A204.1 (cell line): ENCODE measurements around the gene WNT11.

Experiments
- FAIRE-seq: peaks from 2 replicates; lab custom pipeline; 2012; peaks lifted over from hg19 to GRCh38; lab: Jason Lieb, UNC

WNT11 gene

GRCh38 chr11:76218449-76219178 lies 12.3 kb upstream of the WNT11 start:
- no peak for FAIRE-seq

- FAIRE-seq, result no peak
Measured at GRCh38 chr11:76217653-76218160, 11.4 kb upstream of the WNT11 start.

- no peak for FAIRE-seq
Measured at GRCh38 chr11:76216536-76217325, 10.4 kb upstream of the WNT11 start.

DNA sequence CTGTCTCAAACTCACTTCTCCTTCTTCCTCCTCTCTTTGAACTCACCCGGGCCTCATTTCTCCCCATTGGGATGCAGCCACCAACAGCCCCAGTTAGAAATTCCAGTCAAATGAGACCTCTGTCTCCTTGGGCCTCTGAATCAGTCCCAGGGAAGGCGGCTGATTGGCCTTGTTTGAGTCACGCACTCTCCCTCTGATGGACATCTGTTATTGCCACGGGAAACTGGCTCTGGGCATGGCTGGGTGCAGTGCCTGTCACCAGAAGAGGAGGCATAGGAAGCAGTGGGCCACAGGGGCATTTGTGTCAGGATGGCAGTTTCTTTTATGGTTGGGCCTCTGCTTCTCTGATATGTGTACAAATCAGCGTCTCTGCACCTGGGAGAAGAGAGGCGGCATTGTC lies 9.6 kb upstream of the WNT11 start:
- no peak for FAIRE-seq

DNA sequence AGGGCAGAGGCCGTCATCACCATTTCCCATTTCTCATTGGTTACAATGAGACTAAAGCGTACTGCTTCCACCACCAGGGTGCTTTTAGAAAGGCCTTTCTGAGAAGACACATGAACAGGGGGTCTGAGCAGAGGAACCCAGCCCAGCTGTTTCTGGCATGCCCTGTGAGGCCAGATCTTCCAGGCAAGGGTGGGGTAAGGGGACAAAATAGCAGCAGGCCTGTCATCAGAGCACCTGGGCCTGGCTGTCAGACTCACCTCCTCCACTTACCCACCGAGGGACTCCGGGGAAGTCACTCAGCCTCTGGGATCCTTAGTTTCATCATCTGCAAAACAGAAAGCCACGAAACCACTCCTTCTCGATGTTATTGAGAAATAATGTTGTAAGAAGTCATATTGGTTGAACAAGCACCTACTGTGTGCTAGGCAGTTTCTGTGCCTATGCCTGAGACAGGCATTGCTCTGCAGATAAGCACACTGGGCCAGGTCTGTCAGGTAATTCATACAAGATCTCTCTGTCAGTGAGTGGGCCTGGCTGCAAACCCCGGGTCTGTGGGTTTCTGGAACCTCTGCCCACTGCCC lies 8.8 kb upstream of the WNT11 start:
- no peak for FAIRE-seq

DNA sequence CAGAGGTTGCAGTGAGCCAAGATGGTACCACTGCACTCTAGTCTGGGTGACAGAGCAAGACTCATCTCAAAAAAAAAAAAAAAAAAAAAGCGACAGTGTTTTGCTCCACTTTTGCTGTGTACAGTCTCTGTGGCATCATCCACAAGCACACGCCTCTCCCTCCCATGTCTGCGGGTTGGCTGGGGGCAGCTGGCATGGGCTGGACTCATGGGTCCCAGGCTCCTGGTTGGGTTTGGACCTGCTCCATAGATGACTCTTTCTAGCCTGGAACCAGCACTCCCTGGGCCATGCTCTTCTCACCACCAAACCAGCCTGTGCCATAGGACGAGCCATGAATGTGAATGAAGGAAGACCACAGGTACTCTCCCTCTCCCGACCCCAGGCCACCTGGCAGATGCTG lies 7.9 kb upstream of the WNT11 start:
- FAIRE-seq, result no peak

DNA sequence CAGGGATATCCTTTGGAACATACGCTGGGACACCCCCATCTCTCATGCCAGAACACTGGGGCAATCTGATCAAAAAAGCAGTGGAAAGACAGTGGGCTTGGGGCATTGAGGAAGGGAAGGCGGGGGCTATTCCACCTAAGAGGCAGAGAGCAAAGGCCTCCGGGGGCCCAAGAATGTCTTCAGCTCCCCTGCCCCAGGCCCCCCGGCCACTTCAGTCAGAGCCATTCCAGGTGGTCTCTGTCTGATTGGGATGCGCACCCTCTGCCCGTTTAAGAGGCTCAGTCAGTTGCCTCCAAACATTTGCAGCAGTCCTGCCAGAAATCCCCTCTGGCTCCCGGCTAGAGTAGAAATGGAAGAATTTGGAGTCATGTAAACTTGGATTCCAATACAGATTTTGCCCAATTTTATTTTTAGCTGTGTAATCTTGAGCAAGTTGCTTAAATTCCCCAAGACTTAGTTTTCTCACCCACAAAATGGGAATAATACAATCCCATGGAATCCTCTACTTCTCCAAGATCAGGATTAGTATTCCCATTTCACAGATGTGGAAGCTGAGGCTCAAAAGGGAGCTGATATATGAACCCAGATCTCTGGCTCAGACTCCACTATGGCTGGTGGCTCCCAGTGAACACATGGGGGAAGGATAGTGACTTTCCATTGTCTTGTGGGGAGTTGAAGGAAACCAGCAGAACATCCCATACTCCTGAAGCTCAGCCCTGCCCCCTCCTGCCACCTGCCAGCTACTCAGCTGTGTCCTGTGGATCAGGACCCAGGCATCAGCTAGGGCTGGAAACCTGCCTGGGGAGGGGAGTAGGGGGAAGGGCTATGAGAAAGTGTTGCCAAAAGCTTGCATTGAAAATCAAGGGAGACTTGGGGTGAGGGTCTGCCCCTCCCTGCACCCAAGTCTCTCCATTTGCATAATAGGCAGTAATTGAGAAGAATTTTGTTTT lies 6.1 kb upstream of the WNT11 start:
- FAIRE-seq, result no peak

GRCh38 chr11:76210931-76211851 lies 4.9 kb upstream of the WNT11 start:
- FAIRE-seq, result no peak

- FAIRE-seq, result no peak
Measured at GRCh38 chr11:76209973-76210930, 4.0 kb upstream of the WNT11 start.

DNA sequence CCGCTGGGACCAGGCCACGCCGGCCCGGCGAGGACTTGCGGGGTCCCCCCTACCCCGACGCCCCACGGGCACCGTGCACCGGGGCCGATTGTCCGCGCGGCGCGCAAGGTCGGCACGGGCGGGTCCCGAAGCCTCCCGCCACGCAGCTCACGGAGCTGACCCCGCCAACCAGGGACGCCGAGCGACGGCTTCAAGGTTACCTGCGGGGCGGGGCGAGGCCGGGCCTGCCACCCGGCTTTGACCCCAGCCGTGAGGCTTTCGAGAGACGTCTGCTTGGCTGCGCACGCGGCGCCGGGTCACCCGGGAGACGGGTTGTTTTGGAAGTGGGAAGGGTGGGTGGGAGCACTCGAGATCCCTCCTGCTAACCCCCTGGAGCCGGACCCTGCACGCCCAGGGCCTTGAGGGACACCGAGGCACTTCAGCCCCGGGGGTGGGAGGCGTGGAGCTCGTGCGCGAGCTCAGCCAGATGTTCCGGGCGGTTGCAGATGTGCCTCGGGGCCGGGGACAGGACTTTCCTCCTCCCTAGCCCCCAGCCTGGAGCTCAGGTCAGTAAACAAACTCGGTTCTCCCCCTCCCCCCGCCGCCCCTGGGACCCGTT lies 3.2 kb upstream of the WNT11 start:
- FAIRE-seq, result no peak

DNA sequence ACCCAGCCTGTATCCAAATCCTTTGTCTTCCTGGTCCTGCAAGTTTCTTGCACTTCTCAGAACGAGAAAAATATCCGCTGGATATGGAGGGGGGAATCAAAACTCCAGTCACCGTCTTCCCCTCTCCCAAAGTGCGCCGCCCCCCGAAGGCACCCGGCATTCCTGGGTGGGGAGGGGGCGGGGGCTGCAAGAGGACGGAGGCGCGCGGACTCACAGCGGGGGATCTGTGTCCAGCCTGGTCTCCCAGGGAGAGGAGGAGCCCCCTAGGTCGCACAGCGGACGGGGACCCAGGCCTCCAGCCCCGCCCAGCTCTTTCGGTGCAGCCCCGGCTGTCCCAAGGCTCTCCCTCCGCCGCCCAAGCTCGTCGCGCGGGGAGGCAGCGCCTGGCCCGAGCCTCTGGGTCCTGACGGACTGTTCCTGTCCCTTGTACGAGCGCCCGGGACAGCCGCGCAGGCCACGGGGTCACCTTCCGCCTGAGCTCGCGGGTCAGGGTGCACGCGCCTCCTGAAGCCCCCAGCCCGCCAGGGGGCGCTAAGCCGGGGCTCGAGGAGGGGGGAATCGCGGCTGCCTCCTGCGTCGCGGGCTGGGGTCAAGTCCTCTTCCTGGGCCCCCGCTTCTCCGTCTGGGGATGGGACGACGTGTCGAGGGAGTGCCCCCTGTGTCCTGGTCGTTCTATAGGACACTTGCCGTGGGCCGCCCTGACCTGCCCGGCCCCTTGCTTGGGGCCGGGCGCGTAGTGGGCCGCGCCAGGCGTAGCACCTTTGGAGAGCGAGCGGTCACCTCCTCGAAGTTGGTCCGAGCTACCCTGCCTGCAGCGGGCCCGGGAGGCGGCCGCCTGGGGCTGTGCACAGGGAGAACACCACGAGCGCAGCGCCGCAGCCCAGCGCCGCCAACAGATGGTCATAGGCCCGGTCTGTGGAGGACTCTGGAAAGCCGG lies 2.4 kb upstream of the WNT11 start:
- no peak for FAIRE-seq

GRCh38 chr11:76207642-76208401 lies 1.5 kb upstream of the WNT11 start:
- FAIRE-seq, result no peak

DNA sequence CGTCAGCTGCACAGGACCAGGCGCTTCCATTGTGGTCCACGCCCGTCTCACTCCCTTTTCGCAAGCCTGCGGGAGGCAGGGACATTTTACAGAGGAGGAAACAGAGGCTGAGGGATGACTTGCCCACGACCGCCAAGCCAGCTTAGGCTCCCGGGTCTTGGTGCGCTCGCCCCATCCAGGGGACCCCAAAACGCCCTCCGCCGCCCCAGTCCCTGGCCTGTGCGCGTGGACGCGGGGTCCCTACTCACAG lies 300 bp downstream of the WNT11 start:
- FAIRE-seq, result no peak

DNA sequence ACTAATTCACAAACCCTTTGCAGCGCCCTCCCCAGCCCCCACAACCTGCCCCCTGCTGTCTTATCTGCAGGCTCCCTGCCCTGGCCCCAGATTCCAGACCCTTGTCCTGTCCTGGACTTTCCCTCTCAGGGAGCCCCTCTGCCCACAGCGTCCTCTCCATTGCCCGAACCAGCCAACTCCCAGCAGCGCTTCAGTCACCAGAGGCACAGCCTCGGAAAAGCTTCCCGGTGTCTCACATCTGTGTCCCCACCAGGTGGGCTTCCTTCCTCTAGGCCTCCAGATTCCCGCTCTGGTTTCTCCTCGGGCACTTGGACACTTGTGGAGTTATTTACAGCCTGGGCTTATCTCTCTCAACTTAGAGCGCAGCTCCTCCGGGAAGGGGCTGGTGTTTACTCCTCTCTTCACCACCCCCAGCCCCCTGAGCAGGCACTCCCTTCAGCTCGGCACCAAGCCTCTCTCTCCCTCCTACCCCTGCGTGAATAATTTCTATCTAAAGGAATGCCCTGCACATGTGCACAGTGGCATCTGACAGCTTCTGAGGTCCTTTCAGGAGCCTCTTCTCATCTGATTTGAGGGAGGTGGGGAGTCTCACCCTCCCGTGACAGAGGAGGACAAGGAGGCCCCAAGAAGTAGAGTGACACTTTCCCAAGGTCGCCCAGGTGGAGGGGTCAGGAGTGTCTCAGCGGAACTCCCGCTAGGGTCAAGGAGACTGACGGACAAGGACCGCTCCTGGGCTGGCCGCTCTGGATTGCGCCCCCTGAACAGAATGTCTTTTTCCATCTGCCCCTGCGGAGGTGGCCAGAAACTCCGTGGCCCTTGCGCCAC lies 838 bp downstream of the WNT11 start:
- FAIRE-seq, result no peak

- no peak for FAIRE-seq
Measured at GRCh38 chr11:76203937-76204336, 2.4 kb downstream of the WNT11 start.

DNA sequence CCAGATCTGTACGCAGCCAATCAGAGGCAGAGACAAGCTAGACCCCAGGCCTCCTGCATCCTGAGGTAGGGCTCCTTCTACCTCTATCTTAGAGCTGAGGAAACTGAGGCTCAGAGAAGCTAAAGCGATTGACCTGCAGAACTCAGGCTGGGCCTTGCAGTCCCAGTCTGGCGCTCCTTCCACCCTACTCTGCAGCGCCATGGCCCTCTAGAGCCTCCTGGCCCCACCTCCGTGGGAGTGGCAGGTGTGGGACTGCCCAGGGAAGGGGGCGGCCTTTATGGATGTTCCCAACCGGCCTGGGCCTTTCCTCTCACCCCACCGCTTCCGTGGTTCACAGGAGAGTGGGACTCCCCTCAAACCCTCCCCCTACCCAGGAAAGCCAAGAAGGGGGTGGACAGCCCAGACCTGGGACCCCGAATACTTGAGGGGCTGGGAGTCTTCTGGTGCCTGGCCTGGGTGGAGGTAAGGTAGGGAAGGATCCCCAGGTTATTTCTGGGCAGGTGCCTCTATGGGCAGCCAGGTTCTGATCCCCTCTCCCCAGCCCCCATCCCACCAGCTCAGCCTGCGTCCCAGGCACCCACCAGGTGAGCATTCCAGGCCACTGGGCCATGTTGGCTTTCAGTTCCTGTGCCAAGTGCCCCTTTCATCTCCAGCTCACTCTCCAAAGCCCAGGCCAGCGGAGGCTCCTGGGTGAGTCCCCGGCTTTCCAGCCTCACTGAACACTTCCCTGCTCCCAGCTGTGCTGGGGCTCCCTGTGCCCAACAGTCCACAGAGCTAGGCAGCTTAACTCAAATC lies 3.0 kb downstream of the WNT11 start:
- FAIRE-seq, result no peak
